SKM-1 (cell line): ENCODE results near the gene C10orf143.

ENCODE experiments used
- DNase-seq: peaks from one replicate; lab custom pipeline; 2025; ENCODE audit not compliant: unreplicated experiment; lab: John Stamatoyannopoulos, UW

The C10orf143 gene

DNA sequence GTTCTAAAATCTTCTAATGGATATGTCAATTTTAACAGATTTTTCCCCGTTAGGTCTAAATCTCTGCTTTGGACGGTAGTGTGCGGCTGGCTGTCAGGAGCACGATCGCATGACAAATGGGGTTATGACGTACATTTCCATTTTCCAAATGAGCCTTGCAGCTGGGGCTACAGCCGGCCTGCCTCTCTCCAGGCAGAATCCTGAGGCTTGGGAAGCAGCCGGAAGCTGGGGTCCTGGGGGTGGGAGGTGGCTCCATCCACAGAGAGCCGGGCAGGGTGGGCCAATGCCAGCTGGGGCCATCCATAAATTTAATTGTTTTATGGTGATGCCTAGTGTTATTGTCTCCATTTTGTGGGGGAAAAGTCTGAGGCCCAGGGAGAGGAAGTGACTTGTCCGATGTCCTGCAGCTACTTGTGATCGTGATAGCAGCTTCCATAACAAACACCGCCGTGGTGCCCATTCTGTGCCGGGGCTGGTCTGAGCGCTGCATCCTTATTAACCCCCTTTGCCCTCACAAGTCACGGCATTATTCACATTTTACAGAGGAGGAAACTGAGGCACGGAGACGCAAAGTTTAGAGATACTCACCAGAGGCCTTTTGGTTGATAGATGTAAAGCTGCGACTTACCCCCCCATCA, 93.5 kb downstream of the C10orf143 start:
- no peak for DNase-seq

DNA sequence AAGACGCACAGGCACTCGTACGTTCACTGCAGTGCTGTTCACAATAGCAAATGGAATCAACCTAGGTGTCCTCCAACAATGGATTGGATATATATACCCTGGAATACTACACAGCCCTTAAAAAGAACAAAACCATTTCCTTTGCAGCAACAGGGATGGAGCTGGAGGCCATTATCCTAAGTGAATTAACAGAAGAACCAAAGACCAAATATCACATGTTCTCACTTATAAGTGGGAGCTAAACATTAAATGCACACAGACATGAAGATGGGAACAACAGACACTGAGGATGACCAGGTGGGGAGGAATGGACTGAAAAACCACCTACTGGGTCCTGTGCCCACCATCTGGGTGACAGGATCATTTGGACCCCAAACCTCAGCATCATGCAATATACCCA, 94.5 kb downstream of the C10orf143 start:
- no peak for DNase-seq

DNA sequence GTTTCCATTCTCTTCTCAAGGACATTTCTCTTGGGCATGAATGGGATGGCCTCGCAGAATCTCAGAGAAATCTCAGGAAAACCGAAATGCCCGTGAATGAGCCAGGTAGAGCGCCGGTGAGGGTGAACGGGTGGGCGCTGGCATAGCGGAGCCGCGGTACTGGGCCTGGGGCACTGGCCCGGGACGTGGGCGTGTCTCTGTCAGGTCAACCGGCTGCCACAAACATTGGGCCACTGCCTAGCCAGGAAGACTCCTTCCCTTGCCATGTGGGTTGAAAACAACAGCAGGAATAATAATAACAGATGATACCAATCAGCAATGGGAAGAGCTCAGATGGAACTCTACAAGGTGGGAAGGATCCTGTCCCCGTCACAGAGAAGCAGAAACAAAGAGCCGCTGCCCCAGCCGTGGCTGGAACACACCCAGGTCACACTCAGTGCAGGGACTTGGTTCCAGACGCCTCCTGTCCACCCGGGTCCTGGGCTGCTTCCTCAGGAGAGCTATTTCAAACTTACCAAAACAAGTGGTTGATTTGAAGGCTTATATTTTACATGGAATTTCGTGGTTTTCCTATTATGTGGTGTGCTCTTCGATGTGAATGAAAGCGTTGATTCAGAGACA, 95.4 kb downstream of the C10orf143 start:
- no peak for DNase-seq

DNA sequence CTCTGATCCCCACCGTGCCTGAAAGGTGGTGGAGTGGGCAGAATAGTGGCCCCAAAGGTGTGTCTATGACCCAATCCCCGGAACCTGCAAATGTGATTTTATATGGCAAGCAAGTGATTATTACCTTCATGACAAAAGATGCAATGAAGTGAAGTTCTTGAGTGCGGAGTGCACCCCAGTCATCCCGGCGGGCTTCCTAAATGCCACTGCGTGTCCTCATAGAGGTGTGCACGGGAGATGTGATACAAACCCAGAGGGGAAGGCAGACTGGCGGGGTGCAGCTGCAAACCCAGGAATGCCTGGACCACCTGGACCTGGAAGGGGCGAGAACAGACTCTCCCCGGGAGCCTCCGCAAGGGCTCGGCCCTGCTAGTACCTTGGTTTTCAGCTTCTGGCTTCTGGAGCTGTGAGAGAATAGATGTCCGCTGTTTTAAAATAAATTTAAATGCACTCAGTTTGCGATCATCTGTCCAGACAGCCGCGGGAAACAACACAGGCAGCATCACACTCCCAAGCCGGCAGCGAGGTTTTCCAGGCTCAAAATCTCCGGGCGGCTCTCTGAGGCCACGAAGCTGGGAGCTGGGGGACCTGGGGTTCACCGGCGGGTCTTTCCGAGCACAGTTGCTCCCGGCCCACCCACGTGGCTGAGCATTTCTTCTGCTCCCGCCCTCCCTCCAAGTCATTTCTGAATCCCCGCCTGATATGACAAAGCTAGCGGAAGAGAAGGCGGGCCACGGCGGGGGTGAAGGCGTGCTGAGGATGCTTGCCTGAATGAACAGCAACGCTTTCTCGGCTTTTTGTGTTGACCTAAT, 96.2 kb downstream of the C10orf143 start:
- DNase-seq = no peak
